ENCODE measurements around the gene PRUNE2. TPM values are rescaled to one million over a fixed set of nuclear protein-coding genes. Genes with fewer than 3 reads are reported as not detected.

PRUNE2 gene
- total and polyA plus RNA-seq, 9 donors, result 2.5 to 45.8 (median 13.7) TPM

DNA sequence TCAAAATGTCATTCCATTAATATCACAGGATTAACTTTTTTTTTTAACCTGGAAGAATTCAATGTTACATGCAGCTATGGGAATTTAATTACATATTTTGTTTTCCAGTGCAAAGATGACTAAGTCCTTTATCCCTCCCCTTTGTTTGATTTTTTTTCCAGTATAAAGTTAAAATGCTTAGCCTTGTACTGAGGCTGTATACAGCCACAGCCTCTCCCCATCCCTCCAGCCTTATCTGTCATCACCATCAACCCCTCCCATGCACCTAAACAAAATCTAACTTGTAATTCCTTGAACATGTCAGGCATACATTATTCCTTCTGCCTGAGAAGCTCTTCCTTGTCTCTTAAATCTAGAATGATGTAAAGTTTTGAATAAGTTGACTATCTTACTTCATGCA is 121.0 kb downstream of the PRUNE2 start:
- no peaks in the 10 kb centered on the region for H3K36me3 ChIP-seq
- H3K27ac ChIP-seq, result no peak overlapping the region
- no peak for DNase-seq
- TF ChIP-seq EP300 (IDR thresholded peaks at IDR 0.05), result no peak
- intact Hi-C loops (cut with DNase I), result no loop called here
- no peaks in the 10 kb centered on the region for H3K4me1 ChIP-seq (ENCODE audit: insufficient read depth)
- no peak overlapping the region for H3K4me3 ChIP-seq
- no peaks in the 10 kb centered on the region for H3K9me3 ChIP-seq
- no peaks in the 10 kb centered on the region for H3K27me3 ChIP-seq

DNA sequence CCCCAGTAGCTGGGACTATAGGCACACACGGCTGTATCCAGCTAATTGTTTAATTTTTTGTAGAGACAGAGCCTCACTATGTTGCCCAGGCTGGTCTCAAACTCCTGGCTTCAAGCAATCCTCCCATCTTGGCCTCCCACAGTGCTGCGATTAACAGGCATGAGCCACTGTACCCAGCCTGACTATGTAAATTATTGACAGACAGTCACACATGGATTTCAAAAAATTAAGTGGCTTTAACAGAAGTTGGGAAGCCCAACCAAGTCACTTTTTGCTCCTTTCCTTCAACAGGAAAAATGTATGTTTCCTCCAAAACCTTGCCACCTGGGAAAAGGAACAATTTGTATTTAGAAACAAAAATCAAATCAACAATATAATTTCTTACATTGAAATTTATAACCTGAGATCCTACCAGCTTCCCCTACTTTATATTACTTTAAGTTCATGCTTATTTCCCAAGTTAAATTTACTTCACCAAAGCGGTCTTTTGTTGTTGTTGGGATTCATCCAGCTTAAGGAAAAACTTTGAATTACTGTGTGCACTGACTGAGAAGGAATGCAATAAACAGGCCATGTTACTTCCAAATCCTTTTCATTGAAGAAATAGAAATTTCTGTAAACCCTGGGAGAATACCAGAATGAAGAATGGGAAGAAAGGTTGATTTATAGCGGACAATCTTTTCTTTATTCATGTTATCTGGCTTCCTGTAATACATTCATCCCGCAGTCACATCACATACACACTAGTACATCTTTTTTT is 133.0 kb downstream of the PRUNE2 start:
- 14 to 31% (median 25%) methylated on average over 5 of the region's 5 CpGs for WGBS, 3 donors
- no peaks in the 10 kb centered on the region for H3K27me3 ChIP-seq
- H3K4me3 ChIP-seq, result no peak overlapping the region
- TF ChIP-seq POLR2A (IDR thresholded peaks at IDR 0.05) (no peak), EP300 (IDR thresholded peaks at IDR 0.05) (no peak)
- TF ChIP-seq, protein P1, sequence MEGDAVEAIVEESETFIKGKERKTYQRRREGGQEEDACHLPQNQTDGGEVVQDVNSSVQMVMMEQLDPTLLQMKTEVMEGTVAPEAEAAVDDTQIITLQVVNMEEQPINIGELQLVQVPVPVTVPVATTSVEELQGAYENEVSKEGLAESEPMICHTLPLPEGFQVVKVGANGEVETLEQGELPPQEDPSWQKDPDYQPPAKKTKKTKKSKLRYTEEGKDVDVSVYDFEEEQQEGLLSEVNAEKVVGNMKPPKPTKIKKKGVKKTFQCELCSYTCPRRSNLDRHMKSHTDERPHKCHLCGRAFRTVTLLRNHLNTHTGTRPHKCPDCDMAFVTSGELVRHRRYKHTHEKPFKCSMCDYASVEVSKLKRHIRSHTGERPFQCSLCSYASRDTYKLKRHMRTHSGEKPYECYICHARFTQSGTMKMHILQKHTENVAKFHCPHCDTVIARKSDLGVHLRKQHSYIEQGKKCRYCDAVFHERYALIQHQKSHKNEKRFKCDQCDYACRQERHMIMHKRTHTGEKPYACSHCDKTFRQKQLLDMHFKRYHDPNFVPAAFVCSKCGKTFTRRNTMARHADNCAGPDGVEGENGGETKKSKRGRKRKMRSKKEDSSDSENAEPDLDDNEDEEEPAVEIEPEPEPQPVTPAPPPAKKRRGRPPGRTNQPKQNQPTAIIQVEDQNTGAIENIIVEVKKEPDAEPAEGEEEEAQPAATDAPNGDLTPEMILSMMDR (IDR thresholded peaks at IDR 0.05), result no peak
- intact Hi-C loops (cut with DNase I), result no loop called here
- H3K36me3 ChIP-seq, result no peaks in the 10 kb centered on the region
- no peaks in the 10 kb centered on the region for H3K9me3 ChIP-seq
- H3K27ac ChIP-seq, result no peak overlapping the region
- peaks cover 2% of the 10 kb centered on the region for H3K4me1 ChIP-seq (ENCODE audit: insufficient read depth)
- no peak for DNase-seq

DNA sequence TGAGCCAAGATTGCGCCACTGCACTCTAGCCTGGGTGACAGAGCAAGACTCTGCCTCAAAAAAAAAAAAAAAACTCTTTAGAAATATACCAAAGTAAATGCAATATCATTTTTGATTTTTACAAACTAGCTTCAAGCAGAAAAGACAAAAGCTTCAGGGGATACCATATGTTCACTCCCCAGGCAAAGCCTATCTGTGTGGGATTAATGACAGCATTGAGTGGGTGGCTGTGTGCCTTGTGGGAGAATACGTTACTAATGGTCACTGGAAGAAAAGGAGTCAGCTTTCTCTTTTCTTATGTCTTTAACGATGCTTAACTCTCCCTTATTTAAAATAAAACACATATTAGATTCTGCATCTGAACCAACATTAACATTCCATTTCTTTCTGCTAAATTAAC is 139.8 kb downstream of the PRUNE2 start:
- H3K4me1 ChIP-seq (ENCODE audit: insufficient read depth), result no peaks in the 10 kb centered on the region
- no peaks in the 10 kb centered on the region for H3K27me3 ChIP-seq
- WGBS, 3 donors, result 58 to 65% (median 60%) methylated on average over 3 of the region's 3 CpGs
- no peaks in the 10 kb centered on the region for H3K36me3 ChIP-seq
- no peak for DNase-seq
- H3K4me3 ChIP-seq, result no peak overlapping the region
- H3K27ac ChIP-seq, result no peak overlapping the region
- TF ChIP-seq, protein P1 (IDR thresholded peaks at IDR 0.05), result no peak
- TF ChIP-seq EP300 (IDR thresholded peaks at IDR 0.05) (no peak), POLR2A (IDR thresholded peaks at IDR 0.05) (no peak)
- H3K9me3 ChIP-seq, result no peaks in the 10 kb centered on the region
- intact Hi-C loops (cut with DNase I), result loop anchor here in 1 of 4 donors (10.0 kb wide), 1 partner anchor 379 kb away; no protein-coding TSS in a partner anchor

DNA sequence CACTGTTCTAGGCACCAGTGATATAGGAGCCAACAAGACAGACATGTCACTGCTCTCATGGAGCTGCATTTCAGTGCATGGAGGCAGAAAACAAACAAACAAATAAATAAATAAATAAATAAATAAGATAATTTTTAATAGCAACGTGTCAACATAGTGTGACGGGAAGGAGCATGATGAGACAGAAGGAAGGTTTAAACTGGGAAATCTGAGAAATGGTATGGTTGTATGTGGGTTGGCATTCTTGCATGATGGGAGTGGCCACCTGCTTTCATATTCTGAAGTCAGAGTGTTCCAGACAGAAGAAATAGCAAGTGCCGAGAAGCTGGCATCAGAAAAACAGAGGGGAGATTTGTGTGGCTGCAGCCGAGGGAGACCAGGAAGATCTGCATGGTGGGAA is 141.8 kb downstream of the PRUNE2 start, which contains the start of gene PCA3:
PCA3 (plus strand) TSS at position 301 of the 400 bp plus-strand sequence.
- TF ChIP-seq POLR2A (IDR thresholded peaks at IDR 0.05) (no peak), EP300 (IDR thresholded peaks at IDR 0.05) (no peak)
- TF ChIP-seq, protein P1 (IDR thresholded peaks at IDR 0.05), result no peak
- Histone ChIP-seq H3K36me3 (no peaks in the 10 kb centered on the region), H3K4me3 (no peak within 1 kb of the TSS), H3K27ac (no peak within 1 kb of the TSS), H3K4me1 (ENCODE audit: insufficient read depth) (no peaks in the 10 kb centered on the region), H3K9me3 (no peaks in the 10 kb centered on the region), H3K27me3 (no peaks in the 10 kb centered on the region)
- DNase-seq, result no peak
- WGBS, 3 donors, result 93 to 94% (median 94%) methylated on average over 4 of the region's 4 CpGs
- intact Hi-C loops (cut with DNase I), result loop anchor here in 1 of 4 donors (10.0 kb wide), 1 partner anchor 381 kb away; no protein-coding TSS in a partner anchor

DNA sequence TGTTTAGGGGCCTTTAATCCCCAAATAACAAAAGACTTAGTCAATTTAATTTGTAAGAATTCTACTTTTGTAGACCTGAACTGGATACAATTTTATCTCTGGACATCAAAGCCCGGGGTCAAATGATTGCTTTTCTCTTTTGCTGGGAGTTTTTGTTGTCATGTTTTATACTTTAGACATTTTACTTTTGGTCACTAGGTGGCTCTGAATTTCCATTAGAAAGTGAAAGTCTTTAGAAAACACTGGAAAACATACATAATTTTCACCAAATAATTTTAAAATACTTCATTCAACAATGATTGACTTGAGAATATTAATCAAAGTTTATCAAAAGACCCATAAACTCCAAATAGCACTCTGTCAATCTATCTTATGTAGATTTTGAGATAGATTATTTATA is 144.5 kb downstream of the PRUNE2 start:
- H3K4me3 ChIP-seq, result no peak overlapping the region
- no peak for DNase-seq
- no peak overlapping the region for H3K27ac ChIP-seq
- TF ChIP-seq, protein P1 (IDR thresholded peaks at IDR 0.05), result no peak
- TF ChIP-seq POLR2A (IDR thresholded peaks at IDR 0.05) (no peak), EP300 (IDR thresholded peaks at IDR 0.05) (no peak)
- intact Hi-C loops (cut with DNase I), result loop anchor here in 1 of 4 donors (10.0 kb wide), 1 partner anchor 383 kb away; no protein-coding TSS in a partner anchor
- H3K4me1 ChIP-seq (ENCODE audit: insufficient read depth), result no peaks in the 10 kb centered on the region
- H3K27me3 ChIP-seq, result no peaks in the 10 kb centered on the region
- no peaks in the 10 kb centered on the region for H3K36me3 ChIP-seq
- 4 to 11% (median 9%) methylated on average over 1 of the region's 1 CpG for WGBS, 3 donors
- H3K9me3 ChIP-seq, result no peaks in the 10 kb centered on the region
